PC-9 (cell line): ENCODE measurements around the gene DNAI1. TPM values are rescaled to one million over a fixed set of nuclear protein-coding genes. Genes with fewer than 3 reads are reported as not detected.

ENCODE experiments used
- BruUV-seq: library from RNA; stranded (reverse); fragments of 400-500 nt; replicated peaks from 2 replicates; lab custom pipeline; 2021; lab: Mats Ljungman, UMichigan
- CTCF ChIA-PET: fragments of 300-600 bp; sonication (Branson Sonifier 250); formaldehyde crosslinking; loops from one replicate; lab custom pipeline; 2022; ENCODE audit warnings: antibody characterized with exemption; lab: Charles Lee
- POLR2A ChIA-PET: fragments of 300-600 bp; sonication (Branson Sonifier 250); formaldehyde crosslinking; loops from one replicate; lab custom pipeline; 2022; ENCODE audit warnings: antibody characterized with exemption; ENCODE audit not compliant: unreplicated experiment; lab: Charles Lee
- DNase-seq, 2 experiments: peaks; one replicate each; pipeline versions ENCODE4 v3.0.0 to v3.0.0-alpha.2; 2015 to 2022; ENCODE audit warnings: mixed read lengths in 1 of 2
- H2AFZ ChIP-seq: fragments of 200-600 bp; sonication (generic); 2 replicates; pipeline ENCODE4 v1.8.1; 2017; ENCODE audit warnings: antibody characterized with exemption
- H3F3A ChIP-seq: fragments of 200-600 bp; sonication (generic); 2 replicates; pipeline ENCODE4 v1.8.1; 2017; ENCODE audit warnings: antibody characterized with exemption, mild to moderate bottlenecking, low read depth; ENCODE audit not compliant: insufficient read depth
- H3K27ac ChIP-seq: fragments of 200-600 bp; sonication (generic); 2 replicates; pipeline ENCODE4 v1.6.1; 2016; ENCODE audit warnings: mixed run types
- H3K27me3 ChIP-seq: fragments of 200-600 bp; sonication (generic); 2 replicates; pipeline ENCODE4 v1.6.1; 2016; ENCODE audit warnings: low read depth, mixed run types; ENCODE audit not compliant: insufficient read depth
- H3K36me3 ChIP-seq: fragments of 200-600 bp; sonication (generic); 2 replicates; pipeline ENCODE4 v1.6.1; 2016; ENCODE audit warnings: low read depth, mixed run types
- H3K4me1 ChIP-seq: fragments of 200-600 bp; sonication (generic); replicated peaks from 2 replicates; pipeline ENCODE4 v1.6.1; 2016; ENCODE audit warnings: mixed run types; ENCODE audit not compliant: insufficient read depth
- H3K4me2 ChIP-seq: fragments of 200-600 bp; sonication (generic); 2 replicates; pipeline ENCODE4 v1.6.1; 2017; ENCODE audit warnings: mixed run types
- H3K4me3 ChIP-seq: fragments of 200-600 bp; sonication (generic); 2 replicates; pipeline ENCODE4 v1.6.1; 2016; ENCODE audit warnings: mixed run types
- H3K79me2 ChIP-seq: fragments of 200-600 bp; sonication (generic); 2 replicates; pipeline ENCODE4 v1.6.1; 2017; ENCODE audit warnings: low read depth, mixed run types
- H3K9me2 ChIP-seq: fragments of 200-600 bp; sonication (generic); 2 replicates; pipeline ENCODE4 v1.8.1; 2017; ENCODE audit warnings: mild to moderate bottlenecking; ENCODE audit not compliant: insufficient read depth
- H3K9me3 ChIP-seq: fragments of 200-600 bp; sonication (generic); 2 replicates; pipeline ENCODE4 v1.8.1; 2016; ENCODE audit warnings: low read depth; ENCODE audit not compliant: insufficient read depth
- H4K20me1 ChIP-seq: fragments of 200-600 bp; sonication (generic); 2 replicates; pipeline ENCODE4 v1.8.1; 2017; ENCODE audit not compliant: insufficient read depth
- CTCF ChIP-seq: fragments of 200-600 bp; sonication (generic); conservative IDR thresholded peaks from 2 replicates; pipeline ENCODE4 v1.6.1; 2017; ENCODE audit warnings: mixed run types, antibody characterized with exemption, mild to moderate bottlenecking, moderate library complexity
- EZH2 ChIP-seq: fragments of 200-600 bp; sonication (generic); IDR thresholded peaks from 2 replicates; pipeline ENCODE4 v1.8.0; 2017; ENCODE audit warnings: antibody characterized with exemption, low read depth
- intact Hi-C: fragments of 100-400 bp; cut with micrococcal nuclease; formaldehyde crosslinking; loops from one replicate; pipeline ENCODE4 v1.10.0; 2022; ENCODE audit not compliant: unreplicated experiment
- total RNA-seq: library from RNA; stranded (reverse); gene quantifications from 2 replicates; pipeline ENCODE4 v1.2.3, GENCODE V29; 2021

DNAI1 gene
- total RNA-seq, 1 experiment from 2014 or later, result 1.6 TPM

- Histone ChIP-seq H2AFZ (no peak overlapping the region), H4K20me1 (no peaks in the 10 kb centered on the region), H3K79me2 (no peaks in the 10 kb centered on the region), H3F3A (no peaks in the 10 kb centered on the region), H3K4me3 (no peak overlapping the region), H3K4me2 (no peak overlapping the region), H3K36me3 (no peaks in the 10 kb centered on the region), H3K27me3 (peaks cover 39% of the 10 kb centered on the region), H3K9me2 (no peaks in the 10 kb centered on the region), H3K27ac (no peak overlapping the region), H3K4me1 (no peaks in the 10 kb centered on the region), H3K9me3 (no peaks in the 10 kb centered on the region)
- DNase-seq, result no peak
- CTCF ChIA-PET, result no interaction called here
- no TSS peak for BruUV-seq
- intact Hi-C loops, result no loop called here
- TF ChIP-seq EZH2 (no peak), CTCF (no peak)
- POLR2A ChIA-PET, result no interaction called here
Observed at GRCh38 chr9:34556949-34557348, 98.3 kb downstream of the DNAI1 start.

- ChIA-PET CTCF (no interaction called here), POLR2A (no interaction called here)
- H3K27me3 ChIP-seq, result peaks cover 32% of the 10 kb centered on the region
Observed at GRCh38 chr9:34557426-34558321, 99.1 kb downstream of the DNAI1 start.

GRCh38 chr9:34558364-34558763, 99.8 kb downstream of the DNAI1 start:
- Histone ChIP-seq H3K9me2 (no peaks in the 10 kb centered on the region), H2AFZ (no peak overlapping the region), H3F3A (no peaks in the 10 kb centered on the region), H4K20me1 (no peaks in the 10 kb centered on the region), H3K27me3 (peaks cover 26% of the 10 kb centered on the region), H3K4me2 (no peak overlapping the region), H3K36me3 (no peaks in the 10 kb centered on the region), H3K79me2 (no peaks in the 10 kb centered on the region), H3K9me3 (no peaks in the 10 kb centered on the region), H3K27ac (no peak overlapping the region), H3K4me1 (no peaks in the 10 kb centered on the region), H3K4me3 (no peak overlapping the region)
- intact Hi-C loops, result no loop called here
- ChIA-PET POLR2A (no interaction called here), CTCF (no interaction called here)
- no TSS peak for BruUV-seq
- TF ChIP-seq EZH2 (no peak), CTCF (no peak)
- no peak for DNase-seq

More at GRCh38 chr9:34557426-34558321, 99.1 kb downstream of the DNAI1 start:
- Histone ChIP-seq H2AFZ (no peak overlapping the region), H3K79me2 (no peaks in the 10 kb centered on the region), H3K4me2 (no peak overlapping the region), H3K4me3 (no peak overlapping the region), H3K36me3 (no peaks in the 10 kb centered on the region), H3K9me3 (no peaks in the 10 kb centered on the region), H3K9me2 (no peaks in the 10 kb centered on the region), H3K4me1 (no peaks in the 10 kb centered on the region), H3F3A (no peaks in the 10 kb centered on the region), H4K20me1 (no peaks in the 10 kb centered on the region), H3K27ac (no peak overlapping the region)
- no TSS peak for BruUV-seq
- intact Hi-C loops, result no loop called here
- no peak for DNase-seq
- no peak for TF ChIP-seq EZH2
- no peak for TF ChIP-seq CTCF
